HG03342 (cell line): ENCODE measurements around the gene ANKRD34A.

Experiments
- ATAC-seq: cut with Tn5 transposase; IDR thresholded peaks from one replicate; pipeline ENCODE4 v1.9.1; 2021; ENCODE audit warnings: mild to moderate bottlenecking, moderate library complexity; ENCODE audit not compliant: unreplicated experiment

The ANKRD34A gene

GRCh38 chr1:145964328-145965118 is at the start of gene ANKRD34A, which contains the start of gene POLR3GL:
TSS of gene ANKRD34A (minus strand) at chr1:145964575. CDS start at chr1:145961759, 2,816 bp downstream.
TSS of gene POLR3GL (plus strand) at chr1:145964690. CDS start at chr1:145974866, 10,176 bp downstream.
- peak; percentile 93 for ATAC-seq

- ATAC-seq = no peak
Observed at GRCh38 chr1:146013559-146013922, 49.2 kb upstream of the ANKRD34A start.

GRCh38 chr1:146012703-146013558 is 48.6 kb upstream of the ANKRD34A start:
- ATAC-seq = no peak

- ATAC-seq = no peak
Observed at GRCh38 chr1:146010126-146010738, 45.9 kb upstream of the ANKRD34A start.

DNA sequence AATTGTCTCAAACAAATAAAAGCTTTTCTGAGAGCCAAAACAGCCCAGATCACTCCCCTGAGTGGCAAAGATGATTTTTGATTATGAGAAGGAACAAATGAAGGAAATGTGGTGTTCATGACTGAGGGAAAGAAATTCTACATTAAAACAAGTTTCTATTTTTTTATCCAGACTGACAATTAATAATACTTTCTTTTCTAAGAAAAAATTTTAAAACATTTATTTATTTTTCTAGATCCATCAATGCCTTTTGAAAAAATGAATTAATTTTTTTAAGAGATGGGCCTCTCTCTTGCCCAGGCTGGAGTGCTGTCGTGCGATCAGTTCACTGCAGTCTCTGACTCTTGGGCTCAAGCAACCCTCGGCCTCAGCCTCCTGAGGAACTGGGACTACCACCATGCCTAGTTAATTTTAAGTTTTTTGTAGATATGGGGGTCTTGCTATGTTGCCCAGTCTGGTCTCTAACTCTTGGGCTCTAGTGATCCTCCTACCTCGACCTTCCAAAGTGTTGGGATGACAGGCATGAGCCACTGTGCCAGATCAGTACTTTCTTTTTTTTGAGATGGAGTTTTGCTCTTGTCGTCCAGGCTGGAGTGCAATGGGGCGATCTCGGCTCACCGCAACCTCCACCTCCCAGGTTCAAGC is 43.2 kb upstream of the ANKRD34A start:
- ATAC-seq = no peak

DNA sequence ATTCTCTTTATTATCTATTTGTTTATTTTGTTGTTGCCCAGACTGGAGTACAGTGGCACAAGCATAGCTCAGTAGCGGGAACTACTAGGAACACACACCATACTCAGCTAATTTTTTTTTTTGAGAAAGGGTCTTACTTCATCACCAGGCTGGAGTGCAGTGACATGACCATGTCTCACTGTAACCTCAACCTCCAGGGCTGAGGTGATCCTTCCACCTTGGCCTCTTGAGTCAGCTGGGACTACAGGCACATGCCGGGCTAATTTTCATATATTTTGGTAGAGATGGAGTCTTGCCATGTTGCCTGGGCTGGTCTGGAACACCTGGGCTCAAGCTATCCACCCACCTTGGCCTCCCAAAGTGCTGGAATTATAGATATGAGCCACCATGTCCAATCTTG is 37.3 kb upstream of the ANKRD34A start:
- no peak for ATAC-seq

DNA sequence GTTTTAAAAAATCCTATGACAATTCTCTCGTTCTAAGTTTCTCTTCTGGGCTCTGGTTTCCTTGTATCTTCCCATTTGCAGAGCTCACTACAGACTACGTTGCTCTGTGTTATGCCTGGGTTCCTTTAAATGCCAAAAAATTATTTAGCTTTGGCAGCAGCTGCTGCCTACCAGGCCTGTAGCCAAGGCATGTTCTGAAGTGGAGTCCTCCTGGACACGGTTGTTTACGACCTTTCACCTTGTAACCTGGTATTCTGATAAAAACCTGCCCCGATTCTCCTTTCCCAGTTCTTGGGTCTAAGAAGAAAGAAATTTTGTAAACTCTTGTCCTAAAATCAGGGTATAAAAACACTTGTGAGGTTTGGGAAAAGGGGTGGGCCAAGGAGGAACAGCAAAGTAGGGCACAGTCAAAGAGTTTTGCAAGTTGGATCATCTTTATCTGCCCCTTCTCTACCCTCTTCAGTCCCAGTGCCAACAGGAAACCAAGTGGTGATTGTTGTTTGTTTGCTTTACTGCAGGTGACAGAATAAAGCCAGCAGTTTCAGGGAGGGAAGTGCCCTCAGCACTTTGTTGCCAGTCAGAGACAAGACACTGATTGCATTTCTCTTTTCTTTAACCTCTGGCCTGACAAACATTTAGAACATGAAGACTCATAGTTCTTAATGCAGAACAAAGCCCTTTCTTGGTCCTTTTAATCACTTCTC is 35.1 kb upstream of the ANKRD34A start:
- ATAC-seq = no peak

DNA sequence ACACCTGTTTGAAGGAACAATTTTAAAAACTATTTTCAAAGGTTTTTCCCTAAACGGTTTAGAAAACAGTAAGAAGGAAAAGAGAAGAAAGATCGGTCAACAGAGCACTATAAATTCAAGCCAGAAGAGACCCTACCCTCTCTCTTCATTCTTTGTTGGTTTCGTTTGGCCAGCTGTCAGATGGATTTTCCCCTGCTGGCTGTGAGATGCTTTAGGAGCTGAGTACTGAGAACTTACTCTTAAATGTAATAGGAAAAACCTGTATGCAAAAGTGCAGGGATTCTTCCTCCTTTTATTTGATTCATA is 33.3 kb upstream of the ANKRD34A start:
- no peak for ATAC-seq

DNA sequence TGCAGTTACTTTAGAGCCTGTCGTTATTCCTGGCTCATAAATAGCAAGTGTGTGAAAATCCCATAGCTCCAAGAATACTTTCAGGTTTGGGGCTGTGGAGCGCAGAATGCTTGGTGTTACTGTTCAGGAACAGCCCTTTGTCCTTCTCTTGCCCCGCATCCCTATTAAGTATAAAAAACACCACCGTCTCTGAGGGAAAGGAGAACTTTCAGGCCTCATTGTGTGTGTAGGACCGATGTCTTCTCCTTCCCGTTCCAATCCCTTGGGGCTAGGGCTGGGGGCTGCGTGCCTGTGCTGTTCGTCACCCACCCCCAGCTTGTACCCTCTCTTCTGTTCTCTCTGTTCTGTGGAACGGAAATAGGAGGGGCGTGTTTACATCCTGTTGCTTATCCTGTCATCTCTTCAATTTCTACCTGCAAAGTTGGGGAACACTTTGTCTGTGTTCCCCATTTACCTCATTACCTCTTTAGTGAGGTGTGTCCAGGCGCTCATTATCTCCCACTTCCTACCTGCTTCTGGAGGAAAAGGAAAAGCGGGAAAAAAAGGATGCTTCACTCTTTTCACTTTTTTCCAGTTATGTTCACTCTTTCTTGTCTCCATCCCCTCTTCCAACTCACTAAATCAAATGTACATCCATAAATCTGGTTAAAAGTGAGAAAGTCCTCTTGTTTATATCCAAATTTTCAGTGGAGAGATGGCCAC is 32.8 kb upstream of the ANKRD34A start:
- ATAC-seq = peak; percentile 7

GRCh38 chr1:145996433-145997015 is 32.1 kb upstream of the ANKRD34A start, which contains the start of gene TXNIP:
TSS of gene TXNIP (minus strand) at chr1:145996579. CDS start at chr1:145996266, 313 bp downstream.
- ATAC-seq = peak; percentile 88

GRCh38 chr1:145995964-145996432 is 31.6 kb upstream of the ANKRD34A start:
- no peak for ATAC-seq

GRCh38 chr1:145995148-145995881 is 30.9 kb upstream of the ANKRD34A start:
- no peak for ATAC-seq

GRCh38 chr1:145994391-145995120 is 30.2 kb upstream of the ANKRD34A start:
- ATAC-seq = no peak

- ATAC-seq = no peak
Observed at GRCh38 chr1:145993618-145994390, 29.4 kb upstream of the ANKRD34A start.

DNA sequence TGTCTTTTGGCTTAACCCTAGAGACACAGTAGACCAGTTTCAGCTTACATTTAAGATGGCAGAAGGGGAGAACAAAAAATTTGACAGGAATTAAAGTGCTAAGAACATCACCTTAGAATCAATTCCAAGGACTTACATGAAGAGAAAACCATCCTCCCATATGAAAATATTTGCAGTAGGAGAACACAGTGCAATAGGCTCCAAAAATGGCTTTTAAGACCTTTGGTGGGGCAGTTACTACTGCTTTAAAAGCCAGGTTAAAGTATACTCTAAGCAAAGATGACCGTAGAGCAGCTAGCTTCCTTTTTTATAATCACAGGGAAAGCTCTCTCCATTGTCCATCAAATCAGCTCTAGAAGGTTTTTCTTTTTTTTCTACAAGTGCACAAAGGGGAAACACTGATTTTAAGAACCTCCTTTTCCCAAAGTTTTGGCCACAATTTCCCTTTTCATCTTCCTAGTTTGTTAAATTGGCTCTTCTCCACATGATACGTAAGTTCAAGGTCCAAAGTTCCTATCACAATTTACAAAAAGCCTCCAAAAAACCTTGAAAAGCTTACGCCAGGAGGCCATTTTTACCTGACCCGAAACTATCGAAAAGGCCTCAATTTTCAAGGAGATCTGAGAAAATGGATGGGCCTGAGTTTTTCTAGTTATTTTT is 28.7 kb upstream of the ANKRD34A start:
- no peak for ATAC-seq

- ATAC-seq = no peak
Observed at GRCh38 chr1:145992502-145992936, 28.1 kb upstream of the ANKRD34A start.
